ENCODE measurements around the gene KISS1.

DNA sequence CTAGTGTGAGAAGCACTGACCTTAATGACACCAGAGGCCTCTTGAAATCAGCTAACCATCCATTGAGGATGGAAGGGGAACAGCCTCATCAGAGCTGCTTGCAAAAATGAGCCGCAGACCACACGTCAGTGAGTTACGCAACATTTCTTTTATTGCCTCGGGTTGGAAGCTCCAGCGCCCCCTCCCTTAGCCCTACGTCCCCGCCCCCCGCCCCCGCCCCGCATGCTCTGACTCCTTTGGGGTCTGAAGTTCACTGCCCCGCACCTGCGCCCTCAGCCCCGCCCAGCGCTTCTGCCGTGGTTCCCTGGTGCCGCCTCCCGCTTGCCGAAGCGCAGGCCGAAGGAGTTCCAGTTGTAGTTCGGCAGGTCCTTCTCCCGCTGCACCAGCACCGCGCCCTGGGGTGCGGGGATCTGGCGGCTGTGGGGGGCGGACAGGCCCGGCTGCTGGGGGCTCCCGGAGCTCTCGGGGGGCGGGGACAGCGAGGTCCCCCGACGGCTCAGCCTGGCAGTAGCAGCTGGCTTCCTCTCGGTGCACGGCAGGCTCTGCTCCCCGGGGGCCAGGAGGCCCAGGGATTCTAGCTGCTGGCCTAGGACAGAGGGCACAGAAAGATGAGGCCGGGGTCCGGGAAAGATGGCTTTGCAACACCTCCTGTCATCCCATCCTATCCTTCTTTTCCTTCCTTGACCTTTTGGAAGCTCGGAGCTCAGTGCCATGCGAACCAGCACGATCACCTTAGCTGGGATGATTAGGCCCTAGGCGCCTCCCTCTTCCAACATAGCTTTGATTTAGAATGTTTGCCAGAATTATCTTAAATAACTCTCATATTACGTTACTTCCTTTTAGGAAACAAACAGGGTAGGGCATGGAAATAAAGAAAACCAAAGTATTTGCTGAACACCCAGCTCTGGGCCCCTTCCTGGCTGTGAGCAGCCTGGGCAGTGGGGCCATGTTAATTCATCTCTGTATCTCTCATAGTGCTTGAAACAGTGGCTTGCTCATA is 5.8 kb downstream of the KISS1 start:
- TF ChIP-seq, protein P1, sequence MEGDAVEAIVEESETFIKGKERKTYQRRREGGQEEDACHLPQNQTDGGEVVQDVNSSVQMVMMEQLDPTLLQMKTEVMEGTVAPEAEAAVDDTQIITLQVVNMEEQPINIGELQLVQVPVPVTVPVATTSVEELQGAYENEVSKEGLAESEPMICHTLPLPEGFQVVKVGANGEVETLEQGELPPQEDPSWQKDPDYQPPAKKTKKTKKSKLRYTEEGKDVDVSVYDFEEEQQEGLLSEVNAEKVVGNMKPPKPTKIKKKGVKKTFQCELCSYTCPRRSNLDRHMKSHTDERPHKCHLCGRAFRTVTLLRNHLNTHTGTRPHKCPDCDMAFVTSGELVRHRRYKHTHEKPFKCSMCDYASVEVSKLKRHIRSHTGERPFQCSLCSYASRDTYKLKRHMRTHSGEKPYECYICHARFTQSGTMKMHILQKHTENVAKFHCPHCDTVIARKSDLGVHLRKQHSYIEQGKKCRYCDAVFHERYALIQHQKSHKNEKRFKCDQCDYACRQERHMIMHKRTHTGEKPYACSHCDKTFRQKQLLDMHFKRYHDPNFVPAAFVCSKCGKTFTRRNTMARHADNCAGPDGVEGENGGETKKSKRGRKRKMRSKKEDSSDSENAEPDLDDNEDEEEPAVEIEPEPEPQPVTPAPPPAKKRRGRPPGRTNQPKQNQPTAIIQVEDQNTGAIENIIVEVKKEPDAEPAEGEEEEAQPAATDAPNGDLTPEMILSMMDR (IDR thresholded peaks at IDR 0.05): no peak
- TF ChIP-seq POLR2A (IDR thresholded peaks at IDR 0.05): no peak
